HG02642 (cell line): ENCODE measurements around the gene ZMYM1.
"Not testable (repeated sequence)": the region's sequence is repeated elsewhere in the genome, so short reads cannot be mapped to it uniquely, and the experiment has no call there.

Source experiments
- ATAC-seq: cut with Tn5 transposase; IDR thresholded peaks from one replicate; pipeline ENCODE4 v1.9.1; 2021; ENCODE audit warnings: mild to moderate bottlenecking; ENCODE audit not compliant: unreplicated experiment, poor library complexity

The ZMYM1 gene

GRCh38 chr1:35069746-35070145 is 9.4 kb upstream of the ZMYM1 start:
- ATAC-seq, result no peak

GRCh38 chr1:35073265-35073811 is 5.8 kb upstream of the ZMYM1 start:
- no peak for ATAC-seq

GRCh38 chr1:35076426-35076825 is 2.8 kb upstream of the ZMYM1 start:
- ATAC-seq, result not testable (repeated sequence)

- ATAC-seq, result no peak
Observed at GRCh38 chr1:35080171-35080854, 1.1 kb downstream of the ZMYM1 start.

- ATAC-seq, result no peak
Observed at GRCh38 chr1:35085421-35085820, 6.2 kb downstream of the ZMYM1 start.

GRCh38 chr1:35097224-35097623 is 18.0 kb downstream of the ZMYM1 start:
- ATAC-seq, result no peak

GRCh38 chr1:35111106-35111505 is 31.9 kb downstream of the ZMYM1 start:
- ATAC-seq, result no peak

GRCh38 chr1:35112668-35113067 is 33.5 kb downstream of the ZMYM1 start:
- ATAC-seq, result no peak

GRCh38 chr1:35115459-35116383 is 36.5 kb downstream of the ZMYM1 start:
- ATAC-seq, result no peak

GRCh38 chr1:35120458-35121133 is 41.4 kb downstream of the ZMYM1 start:
- ATAC-seq, result no peak

- ATAC-seq, result no peak
Observed at GRCh38 chr1:35122311-35122710, 43.1 kb downstream of the ZMYM1 start.

GRCh38 chr1:35126546-35126945 is 47.4 kb downstream of the ZMYM1 start:
- ATAC-seq, result no peak

- ATAC-seq, result no peak
Observed at GRCh38 chr1:35129080-35129479, 49.9 kb downstream of the ZMYM1 start.

- no peak for ATAC-seq
Observed at GRCh38 chr1:35136780-35137179, 57.6 kb downstream of the ZMYM1 start.

GRCh38 chr1:35137590-35137989 is 58.4 kb downstream of the ZMYM1 start:
- ATAC-seq, result not testable (repeated sequence)

- not testable (repeated sequence) for ATAC-seq
Observed at GRCh38 chr1:35142294-35142693, 63.1 kb downstream of the ZMYM1 start.

- ATAC-seq, result not testable (repeated sequence)
Observed at GRCh38 chr1:35142728-35143127, 63.5 kb downstream of the ZMYM1 start.

GRCh38 chr1:35143737-35144508 is 64.7 kb downstream of the ZMYM1 start:
- ATAC-seq, result no peak

- not testable (repeated sequence) for ATAC-seq
Observed at GRCh38 chr1:35145892-35146549, 66.8 kb downstream of the ZMYM1 start.
